Astrocyte of the hippocampus (primary cell): ENCODE data around the gene TMEM52.
A peak's percentile ranks its signal among the peaks of the same experiment; 100 is the strongest.

Experiments used
- DNase-seq: peaks from one replicate; pipeline ENCODE4 v3.0.0; 2011; ENCODE audit warnings: low read depth, low spot score

Gene TMEM52

DNA sequence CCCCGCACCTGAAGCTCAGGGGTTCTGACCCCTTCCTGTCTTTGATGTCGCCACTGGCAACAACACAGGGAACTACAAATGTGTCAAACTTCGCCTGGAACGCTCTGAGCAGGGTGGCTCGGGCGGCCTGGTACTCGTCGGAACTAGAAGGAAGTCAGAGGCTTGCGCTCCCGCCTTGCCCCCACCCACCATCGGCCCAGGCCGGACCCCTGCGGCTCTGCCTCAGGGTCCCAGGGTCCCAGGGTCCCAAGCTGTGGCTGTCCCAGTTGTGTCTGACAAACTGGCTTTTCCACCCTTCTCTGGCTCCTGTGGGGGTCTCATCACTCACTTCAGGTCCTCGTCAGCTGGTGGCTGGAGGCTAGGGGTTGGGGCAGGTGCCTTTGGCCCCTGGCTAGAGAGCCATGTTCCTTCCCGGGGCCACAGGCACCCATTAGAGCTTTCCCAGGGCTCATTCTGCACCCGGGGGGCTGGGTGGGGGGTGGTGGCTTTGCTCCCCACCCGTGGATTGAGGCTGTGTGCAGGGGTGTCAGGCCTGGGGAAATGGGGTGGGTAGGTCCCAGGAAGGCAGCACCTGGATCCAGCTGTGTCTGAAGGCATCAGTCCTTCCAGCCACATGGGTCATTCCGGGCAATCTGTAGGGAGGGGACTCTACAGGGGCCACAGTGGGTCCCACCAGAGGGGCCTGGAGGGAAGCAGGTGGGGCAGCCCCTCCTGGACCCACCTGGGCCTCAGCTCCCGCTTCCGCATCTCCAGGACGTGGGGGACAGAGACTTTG is 8.0 kb upstream of the TMEM52 start:
- DNase-seq: no peak

DNA sequence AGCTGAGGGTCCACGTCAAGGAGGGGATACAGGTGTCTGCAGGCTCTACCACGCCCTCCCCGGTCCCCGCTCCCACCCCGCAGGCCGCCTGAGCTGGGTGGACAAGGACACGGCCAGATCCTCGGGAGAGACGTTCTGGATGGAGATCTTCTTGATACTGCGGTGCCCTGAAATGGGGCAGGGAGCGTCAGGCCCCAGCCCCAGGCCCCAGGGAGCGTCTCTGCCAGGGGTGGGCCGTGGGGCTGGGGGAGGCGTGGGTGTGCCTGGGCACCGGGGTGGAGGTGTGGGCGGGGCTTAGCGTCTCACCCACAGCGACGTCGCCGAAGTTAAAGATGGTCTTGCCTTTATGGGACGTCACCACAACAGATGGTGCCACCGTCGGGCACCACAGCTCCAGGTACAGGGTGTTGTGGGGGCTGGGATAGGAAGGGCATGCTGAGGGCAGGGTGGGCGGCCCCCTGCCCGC is 7.3 kb upstream of the TMEM52 start:
- DNase-seq: no peak

DNA sequence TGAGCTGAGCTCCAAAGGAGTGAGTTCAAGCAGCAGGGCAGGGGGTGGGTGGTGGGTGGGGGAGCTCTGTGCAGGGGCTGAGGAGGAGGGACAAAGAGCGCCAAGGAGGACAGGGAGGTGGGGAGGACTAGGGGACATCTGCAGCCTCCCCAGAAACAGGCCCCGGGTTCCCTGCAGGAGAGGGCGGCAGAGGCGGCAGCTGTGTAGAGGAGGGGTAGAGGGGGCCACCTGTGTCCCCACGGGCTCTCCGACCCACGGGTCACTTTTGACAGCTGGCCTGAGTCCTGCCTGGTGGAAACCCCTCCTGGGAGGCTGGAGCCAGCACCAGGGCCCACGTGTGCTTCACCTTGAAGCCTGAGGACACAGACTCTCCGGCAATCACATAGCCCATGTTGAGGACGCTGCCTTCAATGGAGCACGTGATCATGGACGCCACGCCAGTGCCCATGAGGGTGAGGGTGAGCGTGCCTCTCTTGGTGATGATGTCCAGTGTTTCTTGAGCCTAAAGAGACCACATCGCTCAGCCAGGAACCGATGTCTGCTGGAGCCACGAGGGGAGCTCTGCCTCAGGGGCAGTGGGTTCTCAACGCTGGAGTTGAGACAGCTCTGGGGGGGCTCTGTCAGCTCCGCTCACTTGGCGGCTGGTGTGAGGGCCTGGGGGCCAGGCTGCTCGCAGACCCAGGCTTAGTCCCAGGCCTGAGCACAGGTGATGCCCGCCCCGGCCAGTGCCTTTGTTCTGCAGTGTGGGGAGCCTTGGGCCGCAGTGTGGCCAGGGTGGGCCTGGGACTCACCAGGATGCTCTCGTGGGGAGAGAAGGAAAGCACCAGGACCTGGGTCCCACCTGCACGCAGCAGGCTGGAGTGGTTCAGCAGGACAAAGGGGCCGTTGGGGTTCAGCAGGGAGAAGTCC is 6.6 kb upstream of the TMEM52 start:
- DNase-seq: no peak

DNA sequence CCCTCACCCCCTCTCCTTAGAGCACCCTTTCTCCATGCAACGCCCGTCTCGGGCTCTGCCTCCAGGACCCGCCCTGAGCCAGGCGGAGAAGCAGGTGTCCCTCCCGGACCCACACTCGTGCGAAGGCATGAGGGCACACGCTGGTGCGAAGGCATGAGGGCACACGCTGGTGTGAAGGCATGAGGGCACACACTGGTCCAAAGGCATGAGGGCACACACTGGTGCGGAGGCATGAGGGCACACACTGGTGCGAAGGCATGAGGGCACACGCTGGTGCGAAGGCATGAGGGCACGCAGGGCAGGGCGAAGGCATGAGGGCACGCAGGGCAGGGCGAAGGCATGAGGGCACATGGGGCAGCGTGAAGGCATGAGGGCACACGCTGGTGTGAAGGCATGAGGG is 5.8 kb upstream of the TMEM52 start:
- no peak for DNase-seq

DNA sequence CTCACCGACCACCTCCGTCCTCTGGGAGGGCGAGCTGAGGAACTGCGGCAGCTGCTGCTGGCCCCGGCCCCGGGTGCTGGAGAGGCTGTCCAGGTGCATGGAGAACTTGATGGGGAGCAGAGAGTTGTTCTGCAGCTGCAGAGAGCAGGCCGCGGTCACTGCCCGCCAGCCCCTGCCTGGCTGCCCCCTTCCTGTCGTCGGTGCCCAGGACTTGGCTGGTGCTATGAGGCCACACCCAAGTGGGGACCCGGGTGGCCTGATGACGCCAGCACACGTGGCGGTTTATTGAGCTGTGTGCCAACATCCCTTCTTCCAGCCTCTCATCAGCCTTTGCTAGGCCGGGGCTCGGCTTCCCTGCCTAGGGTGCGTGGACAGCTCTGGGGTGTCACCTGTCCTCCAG is 5.3 kb upstream of the TMEM52 start:
- no peak for DNase-seq

DNA sequence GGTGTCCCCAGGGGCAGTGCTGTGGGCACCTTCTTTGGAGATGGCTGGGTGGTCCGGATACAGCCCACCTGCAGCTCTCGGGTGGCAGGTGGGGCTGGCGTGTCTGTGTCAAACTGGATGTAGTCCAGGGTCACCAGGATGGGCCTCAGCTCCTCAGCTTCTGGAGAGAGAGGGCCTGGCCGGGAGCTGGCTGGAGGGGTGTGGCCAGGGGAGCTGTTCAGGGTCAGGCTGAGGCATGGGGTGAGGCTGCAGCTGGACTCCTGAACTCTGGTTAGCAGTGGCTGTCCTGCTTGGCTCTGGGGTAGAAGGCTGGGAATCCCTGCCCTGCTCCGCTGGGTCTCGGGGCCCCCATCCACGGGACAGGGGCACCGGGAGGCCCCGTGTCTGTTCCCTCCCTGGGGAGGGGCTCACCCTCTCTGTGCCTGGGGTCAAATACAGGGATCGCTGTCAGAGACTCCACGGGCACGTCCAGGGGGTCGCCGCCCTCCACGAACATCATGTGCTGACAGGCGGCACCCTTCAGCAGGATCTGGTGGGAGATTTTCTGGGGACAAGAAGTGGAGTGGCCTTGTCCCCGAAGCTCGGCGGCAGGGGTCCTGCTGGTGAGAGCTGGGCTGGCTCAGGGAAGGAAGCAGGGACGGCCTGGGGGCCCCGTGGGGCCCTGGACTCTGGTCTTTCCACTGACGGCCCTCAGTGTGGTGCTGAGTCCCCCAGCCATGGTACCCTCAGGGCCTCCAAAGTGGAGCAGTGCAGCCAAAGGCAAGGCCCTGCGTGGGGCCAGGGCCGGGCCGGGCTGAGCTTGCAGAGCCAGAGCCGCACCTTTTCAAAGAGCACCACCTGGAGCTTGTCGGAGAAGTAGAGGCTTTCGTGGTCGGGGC is 4.1 kb upstream of the TMEM52 start:
- no peak for DNase-seq

DNA sequence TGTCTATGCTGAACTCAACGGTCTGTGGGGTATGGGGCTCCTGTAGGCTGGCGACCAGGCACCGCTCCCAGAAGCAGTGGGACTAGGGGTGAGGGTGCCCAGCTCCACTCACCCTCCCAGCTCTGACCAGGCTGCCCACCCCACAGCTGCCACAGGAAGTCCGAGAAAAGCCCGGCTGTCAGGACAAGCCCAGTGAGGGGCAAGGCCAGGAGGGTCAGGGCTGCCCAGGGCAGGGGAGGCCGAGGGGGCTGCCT is 3.5 kb upstream of the TMEM52 start:
- DNase-seq: no peak

DNA sequence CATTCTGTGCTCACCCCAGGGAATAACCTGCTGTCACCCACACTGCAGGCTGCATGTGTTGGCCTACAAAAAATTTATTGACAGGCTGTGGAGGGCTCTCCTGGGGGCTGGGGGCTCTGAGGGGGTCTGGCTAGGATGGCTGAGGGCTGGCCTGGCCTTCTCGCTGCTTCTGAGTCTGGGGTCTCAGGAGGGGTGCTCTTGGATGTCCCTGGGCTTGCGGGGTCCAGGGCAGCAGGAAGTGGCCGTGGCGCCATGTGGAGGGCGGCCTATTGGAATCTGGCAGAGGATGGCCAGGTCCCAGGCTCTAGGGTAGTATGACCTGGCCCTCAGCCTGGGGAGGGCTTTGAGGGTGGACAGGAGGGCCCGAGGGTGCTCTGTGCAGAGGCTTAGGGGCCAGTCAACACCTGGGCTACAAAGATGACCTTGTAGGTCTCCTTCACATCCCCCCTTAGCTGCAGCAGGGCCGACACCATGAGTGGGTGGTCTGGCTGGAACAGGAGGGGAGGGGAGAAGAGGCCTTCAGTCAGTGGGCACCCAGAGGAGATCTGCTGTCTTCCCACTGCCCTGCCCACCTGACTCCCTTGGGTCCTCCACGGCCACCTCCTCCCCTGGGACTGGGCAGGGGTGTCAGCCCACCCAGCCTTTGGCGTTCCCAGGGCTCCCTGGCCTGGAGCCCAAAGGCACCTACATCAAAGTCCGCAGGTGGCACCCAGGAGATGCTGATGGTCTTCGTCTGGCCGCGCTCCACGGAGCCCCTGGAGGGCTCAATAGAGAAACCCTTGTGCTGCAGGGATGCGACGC is 3.0 kb upstream of the TMEM52 start:
- no peak for DNase-seq

DNA sequence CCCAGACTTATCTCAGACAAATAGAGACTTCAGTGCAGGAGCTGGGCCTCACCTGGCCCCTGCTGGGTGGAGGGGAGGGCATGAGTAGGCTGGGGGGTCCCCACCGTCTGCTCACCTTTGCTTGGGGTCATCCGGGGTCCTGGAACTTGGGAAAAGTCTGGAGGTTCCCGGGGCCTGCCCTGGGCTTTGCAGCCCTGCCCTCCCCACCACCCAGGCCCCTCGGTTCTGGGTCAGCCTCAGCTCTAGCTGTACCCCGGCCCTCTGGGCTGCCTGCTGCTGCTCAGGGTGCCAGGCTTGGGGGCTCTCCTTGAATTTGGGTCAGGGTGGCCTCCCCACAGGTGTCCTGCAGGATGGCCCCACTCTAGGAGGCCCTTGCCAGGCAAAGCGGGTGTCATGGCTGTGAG is 2.4 kb upstream of the TMEM52 start:
- no peak for DNase-seq

DNA sequence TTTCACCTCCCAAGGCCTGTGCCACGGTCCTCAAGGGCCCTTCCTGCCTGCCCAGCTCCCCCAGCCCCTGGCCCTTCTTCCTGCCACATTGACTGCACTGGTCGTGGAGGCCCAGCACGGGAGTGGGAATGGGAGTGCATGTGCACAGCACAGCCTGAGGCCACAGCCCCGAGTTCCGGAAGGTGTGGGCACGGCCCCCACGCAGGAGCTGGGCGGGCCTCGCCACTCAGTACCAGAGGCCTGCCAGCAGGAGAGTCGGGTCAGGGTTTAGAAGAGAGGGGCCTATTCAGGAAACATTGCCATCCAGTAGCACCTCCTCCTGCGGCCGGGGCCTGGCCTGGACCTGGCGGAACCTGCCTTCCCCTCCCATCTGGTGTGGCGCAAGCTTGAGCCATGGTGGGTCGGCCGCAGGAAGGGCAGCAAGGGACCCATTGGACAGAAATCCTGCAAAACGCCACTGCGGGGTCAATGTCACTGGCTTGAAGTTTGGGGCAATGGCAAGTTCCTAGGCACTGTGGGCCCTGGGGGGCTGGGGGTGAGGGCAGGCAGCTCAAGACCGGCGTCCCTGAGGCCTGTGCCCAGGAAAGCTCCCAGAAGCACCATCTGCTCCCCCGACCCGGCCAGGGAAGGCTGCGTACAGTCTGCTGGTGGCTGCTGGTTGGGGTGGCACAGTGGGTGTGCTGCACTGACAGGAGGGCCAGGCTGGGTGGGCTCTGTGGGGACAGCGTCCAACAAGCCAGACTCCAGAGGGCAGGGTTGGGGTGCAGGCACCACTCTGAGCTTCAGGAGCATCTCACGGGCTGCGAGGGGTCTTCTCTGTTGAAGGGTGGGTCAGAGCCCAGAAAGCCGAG is 1.8 kb upstream of the TMEM52 start:
- no peak for DNase-seq

DNA sequence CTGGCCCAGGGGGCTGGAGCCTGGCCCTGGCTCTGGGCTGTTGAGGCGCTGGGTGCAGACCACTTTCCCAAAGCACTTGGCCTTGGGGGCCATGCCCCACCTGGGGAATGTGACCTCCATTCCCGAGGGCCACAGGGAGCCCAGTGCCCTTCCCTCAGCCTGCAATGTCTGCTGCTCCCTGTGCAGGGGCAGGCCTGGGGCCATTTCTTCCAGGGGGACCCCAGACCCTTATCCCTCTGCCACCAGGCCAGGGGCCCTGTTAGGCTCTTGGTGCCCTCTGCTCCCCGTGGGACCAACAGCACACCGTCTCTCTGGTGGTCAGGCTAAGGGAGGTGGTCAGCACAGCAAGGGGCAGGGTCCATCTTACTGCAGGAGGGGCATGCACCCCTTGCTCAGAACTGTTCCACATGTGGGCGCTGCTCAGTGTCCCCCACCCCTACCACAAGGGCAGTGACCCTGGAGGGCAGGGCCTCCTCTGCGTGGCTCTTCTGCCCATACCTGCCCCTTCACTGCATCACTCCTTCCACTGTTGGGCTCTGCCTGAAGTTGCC is 1.1 kb upstream of the TMEM52 start:
- DNase-seq: no peak

DNA sequence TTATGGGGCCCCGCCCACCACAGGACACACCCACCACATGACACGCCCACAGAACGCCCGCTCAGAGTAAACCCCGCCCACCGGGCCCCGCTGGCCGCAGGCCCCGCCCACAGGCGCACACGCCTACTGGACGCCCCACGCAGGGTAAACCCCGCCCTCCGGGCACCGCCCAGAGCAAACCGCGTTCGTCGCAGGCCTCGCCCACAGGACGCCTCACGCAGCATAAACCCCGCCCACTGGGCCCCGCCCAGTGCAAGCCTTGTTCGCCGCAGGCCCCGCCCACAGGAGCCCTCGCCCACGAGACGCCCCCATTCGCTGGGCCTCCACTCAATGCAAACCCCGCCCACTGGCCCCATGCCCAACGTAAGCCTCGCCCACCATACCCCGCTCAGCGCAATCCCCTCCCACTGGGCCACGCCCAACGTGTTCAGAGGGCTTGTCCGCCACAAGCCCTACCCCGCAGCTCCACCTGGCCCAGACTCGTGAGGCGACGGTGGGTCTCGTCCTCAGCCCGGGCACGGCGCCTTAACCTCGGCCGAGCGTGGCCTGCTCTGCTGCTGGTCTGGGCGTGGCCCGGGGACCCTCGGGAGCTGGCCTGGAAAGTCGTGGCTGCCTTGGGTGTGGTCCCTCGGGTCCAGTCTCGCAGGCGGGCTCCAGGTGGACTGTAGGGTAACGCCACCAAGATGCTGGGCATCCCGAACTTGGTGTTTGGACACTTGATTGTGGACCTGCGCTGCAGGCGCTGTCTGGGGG is 401 bp upstream of the TMEM52 start:
- DNase-seq: peak; percentile 98

DNA sequence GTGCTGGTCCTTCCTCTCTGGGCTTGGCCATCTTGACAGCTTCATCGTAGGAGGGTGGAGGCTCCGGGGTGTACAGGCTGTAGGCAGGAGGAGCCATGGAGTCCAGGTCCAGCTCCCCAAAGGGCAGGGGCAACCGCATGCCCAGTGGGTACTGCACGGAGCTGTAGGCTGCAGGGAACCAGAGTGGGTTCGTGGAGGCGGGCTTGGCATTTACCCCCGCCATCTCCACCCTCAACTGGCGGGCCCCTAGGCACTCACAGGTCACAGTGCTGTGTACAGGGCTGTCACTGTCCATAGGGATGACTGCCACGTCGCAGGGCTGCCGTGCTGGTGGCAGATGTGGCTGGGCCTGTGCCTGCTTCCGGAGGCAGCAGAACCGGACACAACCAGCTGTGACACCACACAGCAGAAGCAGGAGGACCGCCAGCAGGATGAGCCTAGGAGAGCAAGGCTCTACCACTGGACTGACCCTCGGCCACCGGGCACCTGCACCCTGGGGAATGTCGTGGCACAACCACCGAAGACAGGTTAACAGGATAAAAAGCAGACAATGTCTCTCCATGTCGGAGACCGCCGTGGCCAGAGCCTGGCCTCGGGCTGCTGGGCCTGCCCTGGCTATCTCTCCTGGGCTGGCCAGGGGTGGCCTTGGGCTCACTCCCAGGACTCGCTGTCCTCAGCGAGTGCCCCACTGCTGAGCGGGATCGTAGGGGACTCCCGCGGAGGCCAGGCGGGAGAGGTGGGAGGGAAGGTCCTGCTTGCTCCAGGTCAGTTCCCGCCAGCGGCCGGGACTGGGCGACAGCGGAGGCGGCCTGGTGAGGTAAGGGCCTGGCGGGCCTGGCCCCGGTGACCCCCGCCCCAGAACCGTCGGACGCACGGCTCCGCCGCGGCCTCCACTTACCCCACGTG is 831 bp downstream of the TMEM52 start:
- DNase-seq: no peak

DNA sequence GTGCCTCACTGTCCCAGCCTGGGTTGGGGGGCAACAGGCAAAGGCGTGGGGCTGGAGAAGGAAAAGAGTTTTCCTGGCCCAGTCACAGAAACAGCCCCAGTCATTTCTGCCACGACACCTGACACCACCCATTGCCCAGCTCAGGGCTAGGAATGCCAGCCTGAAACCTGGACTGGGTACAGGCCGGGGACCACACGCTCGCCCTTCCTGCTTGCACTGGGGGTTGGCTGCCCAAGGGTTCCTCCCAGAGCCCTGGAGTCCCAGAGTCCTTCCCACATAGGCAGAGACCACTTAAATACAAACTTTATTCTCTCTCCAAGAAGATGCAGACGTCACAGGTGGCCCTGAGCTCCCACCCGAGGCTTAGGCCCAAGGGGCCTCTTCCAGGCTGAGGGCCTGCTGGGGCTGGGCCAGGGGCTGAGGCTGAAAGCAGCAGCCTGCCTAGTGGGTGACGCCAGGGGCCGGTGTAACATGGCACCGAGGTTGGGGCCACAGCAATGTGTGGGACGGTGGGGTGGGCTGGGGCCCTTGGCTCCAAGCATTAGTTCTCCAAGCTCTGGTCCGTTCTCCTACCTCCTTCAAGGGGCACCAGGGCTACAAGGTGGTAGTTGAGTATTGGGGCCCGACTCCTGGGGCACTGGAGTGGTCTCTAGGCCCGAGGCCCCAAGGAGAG is 1.6 kb downstream of the TMEM52 start:
- no peak for DNase-seq

DNA sequence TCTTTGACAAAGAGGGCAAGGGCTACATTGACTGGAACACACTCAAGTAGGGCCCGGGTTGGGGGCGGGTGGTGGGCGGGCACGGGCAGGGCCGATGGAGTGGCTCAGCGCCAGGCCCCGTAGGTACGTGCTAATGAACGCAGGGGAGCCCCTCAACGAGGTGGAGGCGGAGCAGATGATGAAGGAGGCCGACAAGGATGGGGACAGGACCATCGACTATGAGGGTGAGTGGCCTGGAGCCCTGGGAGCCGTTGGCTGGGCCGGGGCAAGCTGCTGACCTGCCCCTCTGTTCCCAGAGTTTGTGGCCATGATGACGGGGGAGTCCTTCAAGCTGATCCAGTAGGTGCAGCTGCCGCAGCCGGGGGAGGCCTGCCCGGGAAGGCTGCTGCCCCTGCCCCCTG is 2.2 kb downstream of the TMEM52 start:
- DNase-seq: no peak

DNA sequence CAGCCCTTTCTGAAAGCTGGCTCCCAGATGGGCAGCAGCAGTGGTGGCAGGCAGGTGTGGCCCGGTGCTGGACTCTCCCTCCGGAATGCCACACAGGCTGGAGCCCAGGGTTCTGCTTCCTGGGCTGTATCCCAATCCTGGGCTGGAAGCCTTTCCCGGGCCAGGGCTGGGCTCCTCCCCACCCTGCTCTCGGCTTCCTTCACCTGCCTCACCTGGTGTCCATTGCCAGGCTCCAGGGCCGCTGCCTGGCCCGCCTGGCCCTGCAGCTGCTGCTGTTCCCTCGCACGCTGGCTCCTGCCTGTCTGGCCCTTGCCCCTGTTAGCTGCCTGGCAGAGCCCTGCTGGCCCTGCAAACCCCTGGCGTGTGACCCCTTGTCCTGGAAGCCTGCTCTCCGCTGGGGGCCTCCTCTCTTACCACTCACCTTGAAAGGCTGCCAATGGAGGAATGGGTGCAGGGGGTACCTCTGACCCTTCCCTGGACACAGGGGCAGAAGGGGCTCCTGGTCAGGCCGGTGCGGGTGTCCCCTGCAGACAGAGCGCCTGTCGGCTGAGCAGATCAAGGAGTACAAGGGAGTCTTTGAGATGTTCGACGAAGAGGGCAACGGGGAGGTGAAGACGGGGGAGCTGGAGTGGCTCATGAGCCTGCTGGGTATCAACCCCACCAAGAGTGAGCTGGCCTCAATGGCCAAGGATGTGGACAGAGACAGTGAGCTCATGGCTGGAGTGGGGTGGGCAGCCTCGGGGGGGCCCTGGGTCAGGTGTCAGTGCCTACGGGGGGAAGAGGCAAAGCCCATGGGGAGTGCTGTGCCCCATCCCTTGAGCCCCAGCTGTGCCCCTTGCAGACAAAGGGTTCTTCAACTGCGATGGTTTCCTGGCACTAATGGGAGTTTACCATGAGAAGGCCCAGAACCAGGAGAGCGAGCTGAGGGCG is 2.9 kb downstream of the TMEM52 start:
- DNase-seq: no peak
